Measurements from ENCODE around the gene PDXDC1. TPM values are rescaled to one million over a fixed set of nuclear protein-coding genes. Genes with fewer than 3 reads are reported as not detected.
"Not testable (repeated sequence)": the region's sequence is repeated elsewhere in the genome, so short reads cannot be mapped to it uniquely, and the experiment has no call there.

The PDXDC1 gene, protein sequence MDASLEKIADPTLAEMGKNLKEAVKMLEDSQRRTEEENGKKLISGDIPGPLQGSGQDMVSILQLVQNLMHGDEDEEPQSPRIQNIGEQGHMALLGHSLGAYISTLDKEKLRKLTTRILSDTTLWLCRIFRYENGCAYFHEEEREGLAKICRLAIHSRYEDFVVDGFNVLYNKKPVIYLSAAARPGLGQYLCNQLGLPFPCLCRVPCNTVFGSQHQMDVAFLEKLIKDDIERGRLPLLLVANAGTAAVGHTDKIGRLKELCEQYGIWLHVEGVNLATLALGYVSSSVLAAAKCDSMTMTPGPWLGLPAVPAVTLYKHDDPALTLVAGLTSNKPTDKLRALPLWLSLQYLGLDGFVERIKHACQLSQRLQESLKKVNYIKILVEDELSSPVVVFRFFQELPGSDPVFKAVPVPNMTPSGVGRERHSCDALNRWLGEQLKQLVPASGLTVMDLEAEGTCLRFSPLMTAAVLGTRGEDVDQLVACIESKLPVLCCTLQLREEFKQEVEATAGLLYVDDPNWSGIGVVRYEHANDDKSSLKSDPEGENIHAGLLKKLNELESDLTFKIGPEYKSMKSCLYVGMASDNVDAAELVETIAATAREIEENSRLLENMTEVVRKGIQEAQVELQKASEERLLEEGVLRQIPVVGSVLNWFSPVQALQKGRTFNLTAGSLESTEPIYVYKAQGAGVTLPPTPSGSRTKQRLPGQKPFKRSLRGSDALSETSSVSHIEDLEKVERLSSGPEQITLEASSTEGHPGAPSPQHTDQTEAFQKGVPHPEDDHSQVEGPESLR
- total RNA-seq = 59.2 and 68.9 TPM in 2 replicates

DNA sequence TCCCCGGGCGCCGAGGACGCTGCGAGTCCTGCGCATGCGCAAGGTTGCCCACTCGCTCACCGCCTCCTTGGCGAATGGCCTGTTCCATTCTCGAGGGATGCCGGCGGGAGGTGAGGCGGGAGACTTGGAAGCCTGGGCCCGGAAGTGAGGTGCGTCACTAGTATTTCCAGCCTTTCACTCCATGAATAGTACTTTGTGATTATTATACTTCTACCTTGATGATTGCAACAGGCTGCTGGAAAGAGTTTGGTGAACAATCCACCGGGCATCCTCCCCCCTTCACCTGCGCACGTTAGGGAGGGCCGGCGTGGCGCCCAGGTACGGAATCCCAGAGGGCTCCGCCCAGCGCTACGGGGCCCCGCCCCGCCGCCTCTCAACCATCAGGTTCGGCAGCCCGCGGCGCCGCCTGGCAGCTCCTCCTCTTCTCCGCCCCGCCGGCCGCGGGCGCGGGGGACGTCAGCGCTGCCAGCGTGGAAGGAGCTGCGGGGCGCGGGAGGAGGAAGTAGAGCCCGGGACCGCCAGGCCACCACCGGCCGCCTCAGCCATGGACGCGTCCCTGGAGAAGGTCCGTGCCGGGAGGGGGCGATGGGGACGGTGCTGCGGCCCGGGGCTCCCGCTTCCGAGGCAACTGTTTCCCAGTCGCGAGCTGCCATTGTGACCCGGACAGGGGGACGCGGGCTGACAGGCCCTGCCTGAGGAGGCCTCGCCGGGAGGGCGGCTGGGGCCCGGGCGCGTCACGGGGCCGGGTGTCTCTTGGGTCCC, at the start of gene PDXDC1:
Gene PDXDC1 (plus strand): TSS at position 371 of the 762 bp plus-strand sequence. CDS start 174 bp downstream, at position 545.
- intact Hi-C loops (cut with micrococcal nuclease) = loop anchor here (1.0 to 10.0 kb wide), 2 partner anchors 81 to 690 kb away; partner anchors contain the start of gene NTAN1
- CTCF ChIA-PET; H3K27me3 Mint-ChIP-seq; H3K9me3 Mint-ChIP-seq; H3K36me3 Mint-ChIP-seq (ENCODE audit: low read depth): not testable (repeated sequence)
- H3K4me3 Mint-ChIP-seq = peak within 1 kb of the TSS; percentile 92
- peaks cover 26% of the 10 kb centered on the region for H3K4me1 Mint-ChIP-seq
- DNase-seq (peak; percentile 99), ATAC-seq (ENCODE audit: low read depth) (peak; percentile 97)
- peak within 1 kb of the TSS; percentile 91 for H3K27ac Mint-ChIP-seq
- POLR2A ChIA-PET = interaction anchor here (0.6 to 1.0 kb wide), 5 partner anchors 70 to 668 kb away, joined by 3 to 5 read pairs (median 5); partner anchors contain the start of genes MARF1 and NTAN1

DNA sequence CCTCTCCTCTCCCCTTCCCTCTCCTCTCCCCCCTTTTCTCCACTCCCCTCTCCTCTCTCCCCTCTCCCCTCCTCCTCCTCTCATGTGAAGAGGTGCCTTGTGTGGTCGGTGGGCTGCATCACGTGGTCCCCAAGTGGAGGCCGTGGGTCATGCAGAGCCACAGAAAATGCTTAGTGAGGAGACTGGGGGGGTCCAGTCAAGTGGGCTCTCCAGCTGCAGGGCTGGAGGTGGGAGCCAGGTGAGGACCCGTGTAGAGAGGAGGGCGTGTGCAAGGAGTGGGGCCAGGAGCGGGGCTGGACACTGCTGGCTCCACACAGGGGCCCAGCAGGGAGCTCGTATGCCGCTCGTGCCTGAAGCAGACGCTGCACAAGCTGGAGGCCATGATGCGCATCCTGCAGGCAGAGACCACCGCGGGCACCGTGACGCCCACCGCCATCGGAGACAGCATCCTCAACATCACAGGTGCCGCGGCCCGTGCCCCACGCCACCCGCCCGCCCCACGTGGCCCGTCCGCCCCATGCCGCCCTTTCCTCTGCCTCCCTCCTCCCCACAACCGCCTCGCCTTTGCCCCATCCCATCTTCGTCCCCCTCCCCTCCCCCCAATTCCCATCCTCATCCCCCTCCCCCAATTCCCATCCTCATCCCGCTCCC, 46.6 kb upstream of the PDXDC1 start:
- H3K4me3 Mint-ChIP-seq; H3K36me3 Mint-ChIP-seq (ENCODE audit: low read depth); H3K9me3 Mint-ChIP-seq; H3K27ac Mint-ChIP-seq; H3K27me3 Mint-ChIP-seq; DNase-seq; ATAC-seq (ENCODE audit: low read depth); intact Hi-C loops (cut with micrococcal nuclease); CTCF ChIA-PET; POLR2A ChIA-PET; H3K4me1 Mint-ChIP-seq: not testable (repeated sequence)

DNA sequence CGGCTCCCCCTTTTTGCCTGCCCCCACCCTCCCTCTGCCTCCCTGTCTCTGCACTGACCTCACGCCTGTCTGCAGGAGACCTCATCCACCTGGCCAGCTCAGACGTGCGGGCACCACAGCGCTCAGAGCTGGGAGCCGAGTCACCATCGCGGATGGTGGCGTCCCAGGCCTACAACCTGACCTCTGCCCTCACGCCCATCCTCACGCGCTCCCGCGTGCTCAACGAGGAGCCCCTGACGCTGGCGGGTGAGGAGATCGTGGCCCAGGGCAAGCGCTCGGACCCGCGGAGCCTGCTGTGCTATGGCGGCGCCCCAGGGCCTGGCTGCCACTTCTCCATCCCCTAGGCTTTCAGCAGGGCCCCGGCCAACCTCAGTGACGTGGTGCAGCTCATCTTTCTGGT, 45.6 kb upstream of the PDXDC1 start:
- ATAC-seq (ENCODE audit: low read depth); H3K4me3 Mint-ChIP-seq; H3K9me3 Mint-ChIP-seq; CTCF ChIA-PET; H3K36me3 Mint-ChIP-seq (ENCODE audit: low read depth); DNase-seq; POLR2A ChIA-PET; H3K27me3 Mint-ChIP-seq; H3K27ac Mint-ChIP-seq; H3K4me1 Mint-ChIP-seq; intact Hi-C loops (cut with micrococcal nuclease): not testable (repeated sequence)

DNA sequence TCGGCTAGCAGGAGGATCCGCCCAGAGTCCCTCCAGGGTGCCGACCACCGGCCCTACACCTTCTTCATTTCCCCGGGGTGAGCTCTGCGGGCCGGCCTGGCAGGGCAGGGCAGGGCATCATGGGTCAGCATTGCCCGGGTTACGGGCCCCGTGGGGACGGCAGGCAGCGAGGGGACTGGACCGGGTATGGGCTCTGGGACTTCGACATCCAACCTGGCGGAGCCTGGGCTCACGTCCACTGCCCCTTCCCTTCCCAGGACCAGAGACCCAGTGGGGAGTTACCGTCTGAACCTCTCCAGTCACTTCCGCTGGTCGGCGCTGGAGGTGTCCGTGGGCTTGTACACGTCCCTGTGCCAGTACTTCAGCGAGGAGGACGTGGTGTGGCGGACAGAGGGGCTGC, 44.6 kb upstream of the PDXDC1 start:
- DNase-seq; H3K4me3 Mint-ChIP-seq; CTCF ChIA-PET; H3K27ac Mint-ChIP-seq; H3K9me3 Mint-ChIP-seq; H3K36me3 Mint-ChIP-seq (ENCODE audit: low read depth); POLR2A ChIA-PET; H3K27me3 Mint-ChIP-seq; H3K4me1 Mint-ChIP-seq; ATAC-seq (ENCODE audit: low read depth); intact Hi-C loops (cut with micrococcal nuclease): not testable (repeated sequence)

DNA sequence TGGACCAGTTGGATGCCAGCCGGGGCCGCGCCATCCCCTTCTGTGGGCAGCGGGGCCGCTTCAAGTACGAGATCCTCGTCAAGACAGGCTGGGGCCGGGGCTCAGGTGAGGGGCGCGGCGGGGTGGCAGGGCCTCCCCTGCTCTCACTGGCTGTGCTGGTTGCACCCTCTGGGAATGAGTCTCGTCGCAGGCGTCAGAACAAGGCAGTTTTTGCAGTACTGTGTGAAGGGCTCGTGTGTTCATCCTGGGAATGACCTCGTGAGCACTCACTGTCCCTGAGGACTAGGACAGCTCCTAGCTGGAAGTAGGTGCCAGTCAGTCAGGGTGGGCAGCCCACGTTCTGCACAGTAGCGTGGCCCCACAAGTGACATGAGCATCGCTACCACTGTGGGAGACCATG, 43.9 kb upstream of the PDXDC1 start:
- intact Hi-C loops (cut with micrococcal nuclease); H3K4me1 Mint-ChIP-seq; H3K36me3 Mint-ChIP-seq (ENCODE audit: low read depth); CTCF ChIA-PET; H3K27ac Mint-ChIP-seq; H3K27me3 Mint-ChIP-seq; POLR2A ChIA-PET; ATAC-seq (ENCODE audit: low read depth); H3K4me3 Mint-ChIP-seq; DNase-seq; H3K9me3 Mint-ChIP-seq: not testable (repeated sequence)

DNA sequence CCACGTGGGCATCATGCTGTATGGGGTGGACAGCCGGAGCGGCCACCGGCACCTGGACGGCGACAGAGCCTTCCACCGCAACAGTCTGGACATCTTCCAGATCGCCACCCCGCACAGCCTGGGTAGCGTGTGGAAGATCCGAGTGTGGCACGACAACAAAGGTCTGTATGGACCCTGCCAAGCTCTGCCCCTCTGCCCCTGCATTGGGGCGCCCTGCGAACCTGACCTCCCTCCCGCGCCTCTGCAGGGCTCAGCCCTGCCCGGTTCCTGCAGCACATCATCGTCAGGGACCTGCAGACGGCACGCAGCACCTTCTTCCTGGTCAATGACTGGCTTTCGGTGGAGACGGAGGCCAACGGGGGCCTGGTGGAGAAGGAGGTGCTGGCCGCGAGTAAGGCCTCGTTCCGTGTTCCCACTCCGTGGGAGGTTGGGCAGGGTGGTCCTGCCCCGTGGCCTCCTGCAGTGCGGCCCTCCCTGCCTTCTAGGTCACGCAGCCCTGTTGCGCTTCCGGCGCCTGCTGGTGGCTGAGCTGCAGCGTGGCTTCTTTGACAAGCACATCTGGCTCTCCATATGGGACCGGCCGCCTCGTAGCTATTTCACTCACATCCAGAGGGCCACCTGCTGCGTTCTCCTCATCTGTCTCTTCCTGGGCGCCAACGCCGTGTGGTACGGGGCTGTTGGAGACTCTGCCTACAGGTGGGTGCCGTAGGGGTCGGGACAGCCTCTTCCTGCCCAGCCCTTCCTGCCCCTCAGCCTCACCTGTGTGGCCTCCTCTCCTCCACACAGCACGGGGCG, 42.0 kb upstream of the PDXDC1 start:
- CTCF ChIA-PET; H3K9me3 Mint-ChIP-seq; DNase-seq; ATAC-seq (ENCODE audit: low read depth); H3K4me1 Mint-ChIP-seq; H3K4me3 Mint-ChIP-seq; H3K36me3 Mint-ChIP-seq (ENCODE audit: low read depth); intact Hi-C loops (cut with micrococcal nuclease); H3K27ac Mint-ChIP-seq; H3K27me3 Mint-ChIP-seq; POLR2A ChIA-PET: not testable (repeated sequence)

DNA sequence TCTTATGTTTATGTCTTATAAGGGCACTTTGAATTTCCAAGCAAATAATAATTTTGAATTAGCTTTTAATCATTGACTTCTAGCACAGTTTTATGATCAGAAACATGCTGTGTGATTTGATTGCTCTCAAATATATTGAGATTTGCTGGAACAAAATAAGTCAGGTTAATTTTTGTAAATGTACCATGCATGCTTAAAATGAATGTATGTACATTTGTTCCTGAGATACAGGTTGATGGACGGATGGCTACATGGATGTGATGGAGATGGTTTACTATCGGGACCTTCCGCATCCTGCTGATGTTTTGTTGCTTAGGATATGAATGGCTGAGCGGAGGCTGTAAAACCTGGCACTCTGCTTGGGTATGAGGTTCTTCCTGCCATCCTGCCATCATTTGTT, 37.7 kb upstream of the PDXDC1 start, which contains the start of gene NPIPA1:
Gene NPIPA1 (plus strand): TSS at position 301 of the 400 bp plus-strand sequence. CDS start 0 bp downstream, at position 301.
- ATAC-seq (ENCODE audit: low read depth); H3K4me3 Mint-ChIP-seq; CTCF ChIA-PET; H3K9me3 Mint-ChIP-seq; H3K36me3 Mint-ChIP-seq (ENCODE audit: low read depth); intact Hi-C loops (cut with micrococcal nuclease); DNase-seq; H3K4me1 Mint-ChIP-seq; H3K27ac Mint-ChIP-seq; POLR2A ChIA-PET; H3K27me3 Mint-ChIP-seq: not testable (repeated sequence)

DNA sequence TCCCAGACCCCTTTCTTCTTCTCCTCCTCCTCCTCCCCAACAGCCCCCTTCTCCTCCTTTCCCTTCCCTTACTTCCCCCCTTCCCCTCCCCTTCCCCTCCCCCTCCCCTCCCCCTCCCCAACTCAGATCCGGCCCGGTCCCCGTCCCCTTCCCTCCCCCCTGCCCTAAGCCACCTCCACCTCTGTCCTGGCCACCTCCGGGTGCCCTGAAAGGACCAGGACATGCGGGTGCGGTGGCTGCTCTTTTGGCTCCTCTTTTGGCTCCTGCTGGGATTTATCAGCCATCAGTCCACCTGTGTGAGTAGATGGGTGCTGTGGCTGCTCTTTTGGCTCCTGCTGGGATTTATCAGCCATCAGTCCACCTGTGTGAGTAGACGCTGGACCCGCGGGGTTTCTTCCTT, 36.8 kb upstream of the PDXDC1 start:
- H3K27me3 Mint-ChIP-seq; H3K4me3 Mint-ChIP-seq; H3K36me3 Mint-ChIP-seq (ENCODE audit: low read depth); H3K4me1 Mint-ChIP-seq; DNase-seq; H3K27ac Mint-ChIP-seq; intact Hi-C loops (cut with micrococcal nuclease); H3K9me3 Mint-ChIP-seq; POLR2A ChIA-PET; CTCF ChIA-PET; ATAC-seq (ENCODE audit: low read depth): not testable (repeated sequence)

DNA sequence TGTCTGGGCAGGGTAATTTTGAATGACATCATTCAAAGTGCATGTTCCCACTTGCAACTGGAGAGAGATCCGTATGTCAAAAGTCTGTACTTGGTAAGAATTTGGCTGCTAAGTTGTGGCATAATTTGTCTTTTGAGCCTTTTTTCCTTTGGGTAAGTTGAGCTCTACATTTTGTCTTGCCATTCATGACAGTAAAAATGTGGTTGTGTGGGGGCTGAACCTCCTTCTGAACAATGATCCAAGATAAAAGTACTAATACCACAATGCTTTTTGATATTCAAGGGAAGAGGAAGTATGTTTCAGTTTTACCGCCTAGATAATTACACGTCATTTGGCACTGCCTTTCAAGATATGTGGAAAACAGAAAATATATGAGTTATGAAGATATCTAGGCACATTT, 32.1 kb upstream of the PDXDC1 start:
- intact Hi-C loops (cut with micrococcal nuclease); H3K27me3 Mint-ChIP-seq; H3K36me3 Mint-ChIP-seq (ENCODE audit: low read depth); H3K9me3 Mint-ChIP-seq; H3K4me1 Mint-ChIP-seq; DNase-seq; H3K27ac Mint-ChIP-seq; ATAC-seq (ENCODE audit: low read depth); POLR2A ChIA-PET; H3K4me3 Mint-ChIP-seq; CTCF ChIA-PET: not testable (repeated sequence)

All from activated B cell treated with CpG ODN at 0.5 μM for 24 hours (primary cell).